Activated naive CD4-positive, alpha-beta T cell treated with anti-CD3 and anti-CD28 coated beads, Interleukin-2, amount 50 U/mL, for 72 hours (primary cell): ENCODE data around the gene DIPK1A. TPM values are rescaled to one million over a fixed set of nuclear protein-coding genes. Genes with fewer than 3 reads are reported as not detected.

ENCODE experiments used
- ATAC-seq, 2 donors: fragments of 150-1000 bp; cut with Tn5 transposase; 2 replicates each; pipeline ENCODE4 v1.10.0; 2021; ENCODE audit warnings: mild to moderate bottlenecking in 2 of 2, moderate library complexity in 2 of 2
- DNase-seq, 2 donors: peaks; one replicate each; pipeline ENCODE4 v3.0.0; 2021 to 2022; ENCODE audit warnings: low spot score in 2 of 2
- H3K27ac Mint-ChIP-seq, 2 donors: one replicate each; pipeline ENCODE4 v1.8.0; 2022; ENCODE audit warnings: mild to moderate bottlenecking in 2 of 2, mixed read lengths in 2 of 2
- H3K36me3 Mint-ChIP-seq, 2 donors: one replicate each; pipeline ENCODE4 v1.8.0; 2022; ENCODE audit warnings: mixed read lengths in 2 of 2
- H3K9me3 Mint-ChIP-seq, 2 donors: one replicate each; pipeline ENCODE4 v1.8.0; 2022; ENCODE audit warnings: mixed read lengths in 2 of 2
- total RNA-seq, 2 donors: library from RNA; stranded (reverse); gene quantifications; one replicate each; pipeline ENCODE4 v1.2.3, GENCODE V29; 2022

Gene DIPK1A
- total RNA-seq: 1 to 10 TPM; 5.8 to 8.0 TPM

GRCh38 chr1:92961131-92961895, at the start of gene DIPK1A:
Gene DIPK1A, minus strand, starts transcription at chr1:92961462. Its CDS starts 33 bp downstream, at chr1:92961429.
- ATAC-seq (peak; percentile 42 to 59), DNase-seq (peak; percentile 68 to 76)
- H3K27ac Mint-ChIP-seq: peak within 1 kb of the TSS; percentile 95 to 98
- H3K36me3 Mint-ChIP-seq: peaks cover 0 to 11% of the 10 kb centered on the region in 2 donors
- no peaks in the 10 kb centered on the region for H3K9me3 Mint-ChIP-seq

- no peak for ATAC-seq
- Mint-ChIP-seq H3K9me3 (no peaks in the 10 kb centered on the region), H3K27ac (no peak overlapping the region), H3K36me3 (no peaks in the 10 kb centered on the region)
- no peak for DNase-seq
Observed at GRCh38 chr1:93007941-93008577, 46.8 kb upstream of the DIPK1A start.

GRCh38 chr1:93005252-93005598, 44.0 kb upstream of the DIPK1A start:
- H3K9me3 Mint-ChIP-seq: no peaks in the 10 kb centered on the region
- DNase-seq: no peak
- no peak overlapping the region for H3K27ac Mint-ChIP-seq
- H3K36me3 Mint-ChIP-seq: no peaks in the 10 kb centered on the region
- no peak for ATAC-seq

GRCh38 chr1:93004566-93005251, 43.4 kb upstream of the DIPK1A start:
- Mint-ChIP-seq H3K36me3 (no peaks in the 10 kb centered on the region), H3K9me3 (no peaks in the 10 kb centered on the region), H3K27ac (no peak overlapping the region)
- no peak for ATAC-seq
- no peak for DNase-seq

- no peaks in the 10 kb centered on the region for H3K36me3 Mint-ChIP-seq
- H3K9me3 Mint-ChIP-seq: no peaks in the 10 kb centered on the region
- no peak for DNase-seq
- H3K27ac Mint-ChIP-seq: no peak overlapping the region
- ATAC-seq: no peak
Observed at GRCh38 chr1:93003981-93004380, 42.7 kb upstream of the DIPK1A start.

GRCh38 chr1:93002781-93003180, 41.5 kb upstream of the DIPK1A start:
- no peak overlapping the region for H3K27ac Mint-ChIP-seq
- H3K9me3 Mint-ChIP-seq: no peaks in the 10 kb centered on the region

GRCh38 chr1:93001893-93002292, 40.6 kb upstream of the DIPK1A start:
- no peak for ATAC-seq
- DNase-seq: no peak
- no peaks in the 10 kb centered on the region for H3K36me3 Mint-ChIP-seq
- H3K27ac Mint-ChIP-seq: no peak overlapping the region
- no peaks in the 10 kb centered on the region for H3K9me3 Mint-ChIP-seq

More at GRCh38 chr1:93002781-93003180, 41.5 kb upstream of the DIPK1A start:
- no peaks in the 10 kb centered on the region for H3K36me3 Mint-ChIP-seq
- ATAC-seq (no peak), DNase-seq (no peak)

GRCh38 chr1:93000751-93001175, 39.5 kb upstream of the DIPK1A start:
- no peak for ATAC-seq
- Mint-ChIP-seq H3K36me3 (no peaks in the 10 kb centered on the region), H3K9me3 (no peaks in the 10 kb centered on the region), H3K27ac (no peak overlapping the region)
- DNase-seq: no peak

- DNase-seq: no peak
- Mint-ChIP-seq H3K27ac (no peak overlapping the region), H3K9me3 (no peaks in the 10 kb centered on the region)
Observed at GRCh38 chr1:93000291-93000690, 39.0 kb upstream of the DIPK1A start.

GRCh38 chr1:92998821-92999220, 37.6 kb upstream of the DIPK1A start:
- Mint-ChIP-seq H3K36me3 (no peaks in the 10 kb centered on the region), H3K9me3 (no peaks in the 10 kb centered on the region), H3K27ac (no peak overlapping the region)
- ATAC-seq (no peak), DNase-seq (no peak)

More at GRCh38 chr1:93000291-93000690, 39.0 kb upstream of the DIPK1A start:
- no peaks in the 10 kb centered on the region for H3K36me3 Mint-ChIP-seq
- ATAC-seq: no peak

- Mint-ChIP-seq H3K36me3 (no peaks in the 10 kb centered on the region), H3K9me3 (peaks cover 0 to 4% of the 10 kb centered on the region in 2 donors), H3K27ac (no peak overlapping the region)
- ATAC-seq: no peak
- no peak for DNase-seq
Observed at GRCh38 chr1:92995441-92996430, 34.5 kb upstream of the DIPK1A start.

GRCh38 chr1:92994105-92994712, 32.9 kb upstream of the DIPK1A start:
- DNase-seq: peak in 1 of 2 donors; percentile 66
- peak; percentile 81 to 87 for ATAC-seq
- no peaks in the 10 kb centered on the region for H3K36me3 Mint-ChIP-seq
- H3K9me3 Mint-ChIP-seq: peaks cover 0 to 4% of the 10 kb centered on the region in 2 donors
- no peak overlapping the region for H3K27ac Mint-ChIP-seq

- peaks cover 0 to 4% of the 10 kb centered on the region in 2 donors for H3K9me3 Mint-ChIP-seq
- no peak for DNase-seq
- no peak for ATAC-seq
- H3K36me3 Mint-ChIP-seq: no peaks in the 10 kb centered on the region
- no peak overlapping the region for H3K27ac Mint-ChIP-seq
Observed at GRCh38 chr1:92993581-92993980, 32.3 kb upstream of the DIPK1A start.

- DNase-seq (no peak), ATAC-seq (no peak)
- H3K36me3 Mint-ChIP-seq: no peaks in the 10 kb centered on the region
- peaks cover 0 to 4% of the 10 kb centered on the region in 2 donors for H3K9me3 Mint-ChIP-seq
- no peak overlapping the region for H3K27ac Mint-ChIP-seq
Observed at GRCh38 chr1:92992877-92993276, 31.6 kb upstream of the DIPK1A start.

GRCh38 chr1:92992054-92992453, 30.8 kb upstream of the DIPK1A start:
- DNase-seq (no peak), ATAC-seq (no peak)
- Mint-ChIP-seq H3K27ac (peak overlapping the region in 1 of 2 donors; percentile 81), H3K9me3 (peaks cover 0 to 4% of the 10 kb centered on the region in 2 donors), H3K36me3 (no peaks in the 10 kb centered on the region)

GRCh38 chr1:92990828-92991227, 29.6 kb upstream of the DIPK1A start:
- peak overlapping the region; percentile 45 to 73 for H3K27ac Mint-ChIP-seq
- no peaks in the 10 kb centered on the region for H3K36me3 Mint-ChIP-seq
- ATAC-seq: peak; percentile 23 to 49
- peaks cover 0 to 4% of the 10 kb centered on the region in 2 donors for H3K9me3 Mint-ChIP-seq
- DNase-seq: no peak
